ENCODE data around the gene LHPP.

The LHPP gene

DNA sequence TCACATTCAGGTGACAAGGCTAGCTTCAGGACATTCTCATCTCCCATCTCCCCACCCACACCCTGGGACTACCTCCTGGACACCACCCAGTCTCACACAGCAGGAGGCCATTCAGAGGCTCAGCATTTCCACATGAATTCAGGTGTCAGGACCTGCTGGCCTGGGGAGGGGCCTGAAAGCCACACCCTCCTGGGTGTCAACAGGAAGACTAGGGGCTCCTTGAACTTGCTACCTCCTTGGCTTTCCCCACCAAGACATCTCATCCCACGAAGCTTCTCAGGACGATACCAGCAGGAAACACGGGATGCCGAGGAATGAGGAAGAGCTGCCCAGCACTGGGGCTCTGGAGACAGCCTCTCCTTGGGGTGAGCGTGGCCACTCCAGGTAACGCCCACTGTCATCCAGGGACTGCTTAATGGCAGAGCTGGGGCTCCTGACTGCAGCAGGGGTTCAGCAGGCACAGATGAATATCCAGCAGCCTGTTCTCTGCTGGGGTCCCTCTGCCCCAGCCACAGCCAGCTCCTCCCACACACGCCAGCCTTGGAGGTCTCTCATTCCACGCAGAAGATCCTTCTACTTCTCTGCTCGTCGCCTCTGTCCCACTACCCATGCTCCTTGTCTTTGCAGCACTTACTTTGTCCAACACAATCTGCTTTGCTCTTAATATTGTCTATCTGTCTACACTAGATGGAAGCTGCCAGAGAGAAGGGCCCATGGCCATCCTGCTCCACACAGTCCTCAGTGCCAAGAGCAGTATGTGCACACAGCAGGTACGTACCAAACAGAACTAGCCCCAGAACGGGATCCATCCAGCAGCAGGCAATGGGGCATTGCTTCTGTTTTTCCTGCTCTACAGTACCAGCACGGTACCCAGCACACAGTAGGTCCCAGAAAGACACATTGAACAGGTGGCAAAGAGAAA lies 193.8 kb downstream of the LHPP start:
- Mint-ChIP-seq H3K4me3 (no peak overlapping the region), H3K27ac (no peak overlapping the region), H3K9me3 (no peaks in the 10 kb centered on the region), H3K27me3 (no peaks in the 10 kb centered on the region), H3K4me1 (peaks cover 82% of the 10 kb centered on the region), H3K36me3 (ENCODE audit: low read depth) (peaks cover 4% of the 10 kb centered on the region)
- ATAC-seq (no peak), DNase-seq (no peak)

DNA sequence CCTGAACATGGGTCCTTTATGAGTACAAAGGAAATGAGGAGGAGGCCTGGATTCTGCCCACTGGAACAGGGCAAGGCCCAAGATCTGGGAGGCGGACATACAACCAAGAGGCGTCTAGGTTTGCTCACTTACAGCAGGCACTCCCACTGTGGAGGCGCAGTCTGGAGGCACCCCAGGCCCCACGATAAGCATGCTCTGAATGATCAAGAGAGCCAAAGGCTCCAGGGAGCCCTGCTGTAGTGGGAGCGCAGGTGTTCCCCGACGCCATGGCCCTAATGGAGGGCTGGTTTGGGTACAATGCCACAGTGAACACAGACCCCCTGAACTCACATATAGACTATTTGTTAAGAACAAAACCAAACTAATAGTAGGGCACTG lies 194.5 kb downstream of the LHPP start:
- Mint-ChIP-seq H3K27ac (no peak overlapping the region), H3K4me1 (peaks cover 79% of the 10 kb centered on the region), H3K36me3 (ENCODE audit: low read depth) (peaks cover 4% of the 10 kb centered on the region), H3K4me3 (no peak overlapping the region), H3K27me3 (no peaks in the 10 kb centered on the region), H3K9me3 (no peaks in the 10 kb centered on the region)
- no peak for ATAC-seq
- no peak for DNase-seq

DNA sequence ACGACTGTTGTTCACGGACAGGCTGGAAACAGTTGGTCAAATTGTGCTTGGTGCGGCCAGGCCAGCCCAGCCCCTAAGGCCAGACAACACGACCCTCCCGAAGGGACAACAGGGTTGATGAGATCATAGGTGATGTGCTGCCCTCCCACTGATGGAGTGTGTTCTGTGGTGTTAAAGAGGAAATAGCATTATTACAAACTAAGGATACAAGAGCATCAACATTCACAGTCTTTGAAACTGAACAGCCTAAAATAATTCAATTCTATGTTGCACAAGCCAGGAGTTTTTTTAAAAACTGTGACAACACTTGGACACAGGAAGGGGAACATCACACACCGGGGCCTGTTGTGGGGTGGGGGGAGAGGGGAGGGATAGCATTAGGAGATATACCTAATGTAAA lies 194.9 kb downstream of the LHPP start:
- no peak for ATAC-seq
- no peaks in the 10 kb centered on the region for H3K9me3 Mint-ChIP-seq
- no peaks in the 10 kb centered on the region for H3K27me3 Mint-ChIP-seq
- no peak overlapping the region for H3K4me3 Mint-ChIP-seq
- H3K36me3 Mint-ChIP-seq (ENCODE audit: low read depth) = peaks cover 4% of the 10 kb centered on the region
- H3K27ac Mint-ChIP-seq = no peak overlapping the region
- no peak for DNase-seq
- peaks cover 76% of the 10 kb centered on the region for H3K4me1 Mint-ChIP-seq

DNA sequence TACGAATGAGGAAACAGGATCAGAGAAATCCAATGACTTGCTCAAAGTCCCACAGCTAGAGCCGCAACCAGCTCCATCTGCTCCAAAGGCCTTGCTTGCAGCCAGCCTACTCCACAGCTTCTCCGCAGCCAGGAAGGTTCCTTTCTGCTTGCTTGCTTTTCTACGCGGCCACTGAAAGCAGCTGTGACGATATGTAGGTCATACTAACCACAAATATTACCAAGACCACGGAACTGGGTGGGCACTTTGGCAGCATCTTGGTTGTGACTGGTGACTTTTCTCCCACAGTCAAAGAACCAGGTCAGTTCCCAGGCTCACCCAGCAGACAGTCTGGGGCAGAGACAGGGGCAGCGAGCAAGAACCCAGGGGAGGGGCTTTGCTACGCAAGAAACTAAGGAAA lies 196.2 kb downstream of the LHPP start:
- peak; percentile 29 for ATAC-seq
- no peaks in the 10 kb centered on the region for H3K9me3 Mint-ChIP-seq

DNA sequence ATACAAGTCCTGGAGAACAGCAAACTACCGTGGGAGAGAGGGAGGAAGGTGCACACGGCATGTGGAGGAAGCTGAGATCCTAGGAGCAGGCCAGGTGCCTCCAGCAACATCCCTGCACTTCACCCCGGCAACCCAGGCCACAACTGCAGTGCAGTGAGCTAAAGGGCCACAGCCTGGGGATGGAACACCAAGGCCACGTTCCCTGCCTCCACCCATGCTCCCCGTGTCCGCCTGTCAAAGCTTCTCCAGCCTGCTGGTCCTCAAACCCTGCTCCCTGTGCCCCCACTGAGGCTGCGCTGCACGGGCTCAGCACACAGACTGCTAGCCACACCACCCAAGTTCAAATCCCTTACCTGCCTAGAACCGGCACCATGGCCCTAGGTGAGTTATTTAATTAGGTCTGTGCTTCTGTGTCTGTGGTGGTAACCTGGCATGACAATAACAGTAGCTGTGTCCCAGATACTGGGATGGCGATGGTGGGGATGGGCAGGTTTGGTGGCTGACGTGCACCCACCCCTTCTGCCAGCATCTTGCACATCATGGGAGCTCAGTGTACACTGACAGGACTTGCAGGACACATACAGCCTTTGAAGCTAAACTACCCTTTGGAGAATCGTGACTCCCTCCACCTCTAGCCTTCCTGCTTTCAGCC lies 197.1 kb downstream of the LHPP start:
- ATAC-seq = no peak
- Mint-ChIP-seq H3K4me1 (peaks cover 61% of the 10 kb centered on the region), H3K27ac (peak overlapping the region; percentile 25)

More for the DNA sequence above, 196.2 kb downstream of the LHPP start:
- Mint-ChIP-seq H3K4me3 (no peak overlapping the region), H3K4me1 (peaks cover 67% of the 10 kb centered on the region), H3K27ac (peak overlapping the region; percentile 29), H3K27me3 (no peaks in the 10 kb centered on the region), H3K36me3 (ENCODE audit: low read depth) (peaks cover 4% of the 10 kb centered on the region)
- DNase-seq = no peak

DNA sequence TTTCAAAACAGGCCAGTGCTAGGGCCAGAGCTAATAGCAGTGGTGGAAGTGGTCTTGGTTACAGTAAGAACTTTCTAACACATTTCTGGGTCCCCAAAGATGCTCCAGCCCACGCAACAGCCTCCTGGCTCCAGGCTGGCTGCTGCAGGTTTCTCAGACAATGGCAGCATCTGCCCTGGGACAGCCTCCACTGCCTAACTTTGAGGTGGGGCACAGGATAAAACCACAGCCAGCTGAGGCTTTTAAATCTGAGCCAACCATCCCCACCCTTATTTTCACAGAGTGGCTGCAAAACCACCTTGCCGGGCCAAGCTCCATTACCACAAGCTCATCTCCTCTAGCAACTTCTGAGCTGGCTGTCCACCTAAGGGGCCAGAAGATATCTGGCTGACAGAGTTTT lies 197.8 kb downstream of the LHPP start:
- DNase-seq (no peak), ATAC-seq (no peak)
- Mint-ChIP-seq H3K27ac (peak overlapping the region; percentile 31), H3K9me3 (no peaks in the 10 kb centered on the region), H3K36me3 (ENCODE audit: low read depth) (peaks cover 4% of the 10 kb centered on the region), H3K4me3 (no peak overlapping the region), H3K4me1 (peaks cover 58% of the 10 kb centered on the region), H3K27me3 (no peaks in the 10 kb centered on the region)

More for the DNA sequence above, 197.1 kb downstream of the LHPP start:
- H3K9me3 Mint-ChIP-seq = no peaks in the 10 kb centered on the region
- H3K36me3 Mint-ChIP-seq (ENCODE audit: low read depth) = peaks cover 4% of the 10 kb centered on the region
- DNase-seq = no peak
- no peak overlapping the region for H3K4me3 Mint-ChIP-seq
- no peaks in the 10 kb centered on the region for H3K27me3 Mint-ChIP-seq

DNA sequence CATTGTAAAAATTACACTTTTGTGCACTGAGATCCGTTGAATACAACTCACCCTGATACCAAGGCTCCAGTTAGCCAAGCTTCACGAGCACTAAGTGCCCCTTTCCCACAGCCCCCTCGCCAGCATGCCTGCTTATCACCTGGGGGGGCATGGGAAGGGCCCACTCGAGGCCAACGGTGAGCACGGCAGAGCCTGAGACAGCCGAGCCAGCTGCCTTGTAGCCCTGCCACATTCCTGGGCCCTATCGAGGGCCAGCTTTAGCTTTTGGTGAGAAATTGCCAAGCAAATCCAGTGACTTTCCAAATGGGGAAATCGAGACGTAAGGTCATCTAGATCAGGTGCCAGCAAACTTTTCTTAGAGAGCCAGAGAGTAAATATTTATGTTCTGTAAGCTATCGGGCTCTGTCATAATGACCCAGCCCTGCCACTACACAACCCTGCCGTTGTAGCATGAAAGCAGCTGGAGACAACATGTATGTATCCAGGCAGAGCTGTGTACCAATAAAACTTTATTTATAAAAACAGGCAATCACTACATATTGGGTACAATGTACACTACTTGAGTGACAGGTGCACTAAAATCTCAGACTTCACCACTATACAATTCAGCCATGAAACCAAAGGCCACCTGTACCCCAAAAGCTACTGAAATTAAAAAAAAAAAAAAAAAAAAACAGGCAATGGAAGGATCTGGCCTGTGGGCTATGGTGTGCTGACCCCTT lies 198.9 kb downstream of the LHPP start:
- no peaks in the 10 kb centered on the region for H3K27me3 Mint-ChIP-seq
- H3K4me1 Mint-ChIP-seq = peaks cover 47% of the 10 kb centered on the region
- ATAC-seq = no peak
- no peak overlapping the region for H3K27ac Mint-ChIP-seq
- H3K9me3 Mint-ChIP-seq = no peaks in the 10 kb centered on the region
- no peak for DNase-seq
- H3K4me3 Mint-ChIP-seq = no peak overlapping the region
- peaks cover 4% of the 10 kb centered on the region for H3K36me3 Mint-ChIP-seq (ENCODE audit: low read depth)

DNA sequence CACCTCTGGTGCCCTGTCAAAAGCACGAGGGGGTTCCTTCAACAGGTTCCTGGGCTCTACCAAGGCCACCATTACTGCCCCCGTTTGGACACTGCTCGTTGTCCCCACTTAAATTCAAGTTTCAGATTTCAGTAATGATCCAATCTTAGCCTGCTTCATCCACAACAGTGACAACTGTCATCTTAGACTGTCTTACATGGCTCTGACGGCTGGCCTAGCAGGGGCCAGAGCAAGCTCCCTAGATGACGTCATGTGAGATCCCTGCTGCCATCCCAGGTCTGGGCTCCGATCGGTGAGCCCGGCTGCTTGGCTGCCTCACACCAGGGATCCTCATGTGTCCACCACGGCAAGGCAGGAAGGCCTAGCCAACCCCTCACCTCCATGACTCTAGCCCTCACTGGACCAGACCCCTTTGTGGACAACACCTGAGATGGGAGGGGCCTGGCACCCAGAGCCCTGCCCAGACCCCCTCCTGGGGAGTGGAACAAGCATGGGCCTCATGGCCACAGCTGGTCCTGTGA lies 200.1 kb downstream of the LHPP start:
- Mint-ChIP-seq H3K27me3 (no peaks in the 10 kb centered on the region), H3K27ac (no peak overlapping the region), H3K4me1 (peaks cover 39% of the 10 kb centered on the region), H3K9me3 (no peaks in the 10 kb centered on the region), H3K4me3 (no peak overlapping the region), H3K36me3 (ENCODE audit: low read depth) (no peaks in the 10 kb centered on the region)
- no peak for DNase-seq
- ATAC-seq = no peak

DNA sequence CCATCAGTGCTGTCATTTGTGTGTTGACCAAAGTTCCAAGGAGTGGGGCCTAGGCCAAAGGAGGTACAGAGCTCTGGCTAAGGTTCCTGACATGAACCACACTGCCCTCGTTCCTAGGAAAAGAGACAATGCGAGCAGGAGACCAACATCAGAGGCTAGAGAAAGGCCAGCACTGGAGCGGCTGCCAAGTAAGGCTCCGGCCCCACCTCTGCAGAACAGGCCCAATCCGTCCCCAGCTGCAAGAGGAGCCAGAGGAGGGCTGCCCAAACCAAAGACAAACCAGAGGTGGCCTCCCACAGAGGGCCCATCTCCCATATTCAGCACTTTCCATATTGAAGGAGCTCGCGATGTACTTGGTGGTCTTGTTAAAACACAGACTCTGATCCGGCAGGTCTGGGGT lies 201.6 kb downstream of the LHPP start:
- H3K4me1 Mint-ChIP-seq = peaks cover 32% of the 10 kb centered on the region
- H3K27ac Mint-ChIP-seq = no peak overlapping the region
- DNase-seq = no peak
- no peaks in the 10 kb centered on the region for H3K27me3 Mint-ChIP-seq
- H3K36me3 Mint-ChIP-seq (ENCODE audit: low read depth) = no peaks in the 10 kb centered on the region
- H3K9me3 Mint-ChIP-seq = no peaks in the 10 kb centered on the region
- H3K4me3 Mint-ChIP-seq = no peak overlapping the region
- ATAC-seq = no peak

Data from activated naive CD8-positive, alpha-beta T cell treated with anti-CD3 and anti-CD28 coated beads, Interleukin-2, amount 50 U/mL, for 24 hours (primary cell).